CD4-positive, alpha-beta T cell treated with Interleukin-4 for 4 hours (primary cell): Measurements from ENCODE around the gene ANKS4B.
"Not testable (repeated sequence)": the region's sequence is repeated elsewhere in the genome, so short reads cannot be mapped to it uniquely, and the experiment has no call there.

Experiments
- DNase-seq: peaks from one replicate; pipeline ENCODE4 v3.0.0-alpha.2; 2020

The ANKS4B gene

GRCh38 chr16:21233521-21234150 is at the start of gene ANKS4B:
Gene ANKS4B (plus strand): TSS chr16:21233699. CDS start chr16:21233738, 39 bp downstream.
- DNase-seq: no peak

DNA sequence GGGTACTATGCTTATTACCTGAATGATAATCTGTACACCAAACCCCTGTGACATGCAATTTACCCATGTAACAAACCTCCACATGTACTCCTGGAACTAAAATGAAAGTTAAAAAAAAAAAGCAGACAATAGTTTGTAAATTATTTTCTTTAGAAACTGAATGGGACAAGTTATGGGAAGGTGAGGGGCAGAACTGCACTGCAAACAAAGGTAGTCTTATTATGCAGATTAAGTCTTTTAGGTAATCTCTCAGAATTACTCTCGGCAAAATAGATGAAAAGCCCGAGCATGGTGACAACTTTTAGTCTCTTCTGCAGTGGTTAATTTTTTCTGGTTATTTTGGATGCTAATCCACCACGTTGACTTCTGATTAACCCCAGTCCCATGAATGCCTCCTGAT is 49.5 kb upstream of the ANKS4B start:
- DNase-seq: no peak

DNA sequence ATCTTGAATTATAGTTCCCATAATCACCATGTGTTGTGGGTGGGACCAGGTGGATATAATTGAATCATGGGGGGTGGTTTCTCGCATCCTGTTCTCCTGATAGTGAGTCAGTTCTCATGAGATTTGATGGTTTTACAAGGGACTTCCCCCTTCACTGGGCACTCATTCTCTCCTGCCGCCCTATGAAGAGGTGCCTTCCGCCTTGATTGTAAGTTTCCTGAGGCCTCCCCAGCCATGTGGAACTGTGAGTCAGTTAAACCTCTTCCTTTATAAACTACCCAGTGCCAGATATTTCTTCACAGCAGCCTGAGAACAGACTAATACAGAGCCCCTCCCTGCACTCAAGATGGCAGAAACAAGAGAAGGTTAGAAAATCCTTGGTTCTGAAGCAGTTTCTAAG is 48.7 kb upstream of the ANKS4B start:
- DNase-seq: no peak

DNA sequence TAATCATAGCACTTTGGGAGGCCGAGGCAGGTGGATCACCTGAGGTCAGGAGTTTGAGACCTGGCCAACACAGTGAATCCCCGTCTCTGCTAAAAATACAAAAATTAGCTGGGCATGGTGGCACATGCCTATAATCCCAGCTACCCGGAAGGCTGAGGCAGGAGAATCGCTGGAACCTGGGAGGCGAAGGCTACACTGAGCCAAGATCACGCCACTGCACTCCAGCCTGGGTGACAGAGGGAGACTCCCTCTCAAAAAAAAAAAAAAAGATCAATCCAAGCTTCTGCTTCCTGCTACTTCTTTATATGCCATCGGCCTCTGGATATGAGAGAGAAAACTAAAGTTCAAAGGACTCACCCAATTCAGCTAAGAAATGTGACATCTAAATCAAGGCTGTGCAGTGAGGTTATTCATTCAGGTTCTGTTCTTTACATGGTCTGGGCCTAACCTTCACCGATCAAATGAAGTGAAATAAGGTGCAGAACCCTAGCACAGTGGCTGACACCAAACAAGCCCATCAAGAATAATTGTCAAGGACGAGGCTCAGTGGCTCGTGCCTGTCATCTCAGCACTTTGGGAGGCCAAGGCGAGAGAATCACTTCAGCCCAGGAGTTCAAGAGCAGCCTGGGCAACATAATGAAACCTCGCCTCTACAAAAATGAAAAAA is 47.7 kb upstream of the ANKS4B start:
- DNase-seq: no peak

GRCh38 chr16:21186326-21186691 is 47.2 kb upstream of the ANKS4B start:
- DNase-seq: no peak

- DNase-seq: no peak
Measured at GRCh38 chr16:21189311-21189710, 44.2 kb upstream of the ANKS4B start.

- DNase-seq: no peak
Measured at GRCh38 chr16:21190013-21190412, 43.5 kb upstream of the ANKS4B start.

GRCh38 chr16:21190599-21190998 is 42.9 kb upstream of the ANKS4B start:
- no peak for DNase-seq

DNA sequence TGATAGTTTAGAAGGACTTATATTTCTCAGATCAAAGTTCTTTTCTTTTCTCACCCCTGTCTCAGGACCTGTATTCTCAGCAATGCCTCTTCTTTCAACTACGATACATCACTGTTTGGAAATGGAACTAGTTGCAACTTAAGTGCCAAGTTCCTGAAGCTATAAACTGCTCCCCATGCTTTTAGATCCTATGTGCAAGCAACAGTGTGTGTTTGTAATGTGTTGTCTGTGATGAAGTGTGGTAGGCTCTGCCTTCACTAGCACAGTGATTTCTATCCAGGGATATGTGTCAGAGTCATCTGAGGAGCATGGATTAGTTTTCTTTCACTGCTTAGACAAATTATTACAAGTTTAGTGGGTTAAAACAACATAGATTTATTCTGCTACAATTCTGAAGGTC is 40.5 kb upstream of the ANKS4B start:
- no peak for DNase-seq

GRCh38 chr16:21194771-21195301 is 38.7 kb upstream of the ANKS4B start:
- no peak for DNase-seq

DNA sequence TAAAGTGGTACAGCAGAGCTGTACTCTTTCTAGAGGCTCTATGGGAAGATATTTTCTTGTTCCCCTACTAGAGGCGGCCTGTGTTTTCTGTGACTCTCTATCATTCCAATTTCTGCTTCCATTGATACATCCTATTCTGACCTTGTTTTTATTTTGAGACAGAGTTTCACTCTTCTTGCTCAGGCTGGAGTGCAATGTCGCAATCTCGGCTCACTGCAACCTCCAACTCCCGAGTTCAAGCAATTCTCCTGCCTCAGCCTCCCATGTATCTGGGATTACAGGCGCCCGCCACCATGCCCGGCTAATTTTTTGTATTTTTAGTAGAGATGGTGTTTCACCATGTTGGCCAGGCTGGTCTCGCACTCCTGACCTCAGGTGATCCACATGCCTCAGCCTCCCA is 38.2 kb upstream of the ANKS4B start:
- not testable (repeated sequence) for DNase-seq

GRCh38 chr16:21197112-21197511 is 36.4 kb upstream of the ANKS4B start:
- no peak for DNase-seq

DNA sequence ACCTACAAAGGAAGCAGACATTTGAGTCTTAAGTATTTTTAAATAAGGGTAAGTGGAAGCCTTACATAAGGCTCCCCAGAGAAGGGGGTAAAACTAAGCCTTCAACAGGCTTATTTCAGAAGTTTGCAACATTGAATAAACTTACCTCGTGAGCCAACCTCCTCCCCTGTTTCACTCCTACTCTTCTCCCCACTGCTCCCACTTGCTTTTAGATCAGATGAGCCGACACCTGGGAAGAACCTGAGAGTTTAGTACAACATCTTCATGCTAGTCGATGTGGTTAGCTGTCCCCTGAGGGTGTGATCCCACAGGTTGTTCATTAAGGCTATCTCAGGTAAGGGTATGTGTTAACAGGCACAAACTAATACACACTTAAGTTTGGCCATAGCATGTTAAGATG is 35.9 kb upstream of the ANKS4B start:
- DNase-seq: no peak

GRCh38 chr16:21199607-21200218 is 33.8 kb upstream of the ANKS4B start:
- no peak for DNase-seq

DNA sequence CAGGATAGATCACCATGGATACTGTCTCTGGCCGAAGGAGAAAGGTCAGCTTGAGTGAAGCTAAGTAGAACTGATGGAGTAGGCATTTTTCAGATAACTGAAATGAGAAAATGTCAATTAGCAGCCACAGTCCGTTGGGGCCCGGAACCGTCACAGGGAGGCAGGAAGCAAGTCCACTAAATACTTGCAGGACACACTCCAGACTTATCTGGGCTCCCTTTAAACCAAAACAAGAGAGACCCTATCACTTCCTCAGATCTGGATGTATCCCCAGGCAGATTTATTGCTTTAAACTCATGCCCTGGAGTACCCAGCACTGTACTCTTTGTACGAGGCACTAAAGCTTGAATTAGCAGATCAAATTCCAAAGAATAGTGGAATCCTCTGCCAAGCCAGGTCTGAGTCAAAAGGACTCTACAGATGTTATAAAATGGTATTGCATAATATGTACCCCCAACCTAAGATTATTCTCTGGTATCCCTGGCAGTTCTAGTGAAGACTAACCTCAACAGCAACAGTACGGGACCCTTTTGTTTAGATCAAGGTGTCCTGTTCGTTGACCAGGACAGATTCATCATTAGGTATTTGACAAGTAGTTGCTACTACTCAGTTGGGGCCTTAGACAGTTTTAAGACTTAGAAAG is 30.2 kb upstream of the ANKS4B start:
- DNase-seq: no peak

- DNase-seq: no peak
Measured at GRCh38 chr16:21205303-21205702, 28.2 kb upstream of the ANKS4B start.

DNA sequence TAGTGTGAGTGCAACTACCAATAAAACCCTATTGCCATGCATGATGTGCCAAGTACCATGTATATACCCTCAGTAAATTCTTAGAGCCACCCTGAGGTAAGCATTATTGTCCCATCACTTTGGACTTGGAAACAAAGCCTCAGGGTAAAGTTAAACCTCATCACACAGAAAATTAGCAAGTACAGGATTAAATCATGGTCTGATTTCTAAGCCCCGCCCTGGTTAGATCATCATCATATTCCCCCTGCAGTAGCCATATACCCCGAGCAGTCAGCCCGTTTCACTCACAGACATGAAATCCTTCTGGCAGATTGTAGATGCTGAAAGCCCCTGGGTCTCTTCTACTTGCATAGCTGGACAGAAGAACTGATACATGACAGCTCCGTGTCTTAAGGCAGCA is 26.9 kb upstream of the ANKS4B start:
- DNase-seq: no peak

DNA sequence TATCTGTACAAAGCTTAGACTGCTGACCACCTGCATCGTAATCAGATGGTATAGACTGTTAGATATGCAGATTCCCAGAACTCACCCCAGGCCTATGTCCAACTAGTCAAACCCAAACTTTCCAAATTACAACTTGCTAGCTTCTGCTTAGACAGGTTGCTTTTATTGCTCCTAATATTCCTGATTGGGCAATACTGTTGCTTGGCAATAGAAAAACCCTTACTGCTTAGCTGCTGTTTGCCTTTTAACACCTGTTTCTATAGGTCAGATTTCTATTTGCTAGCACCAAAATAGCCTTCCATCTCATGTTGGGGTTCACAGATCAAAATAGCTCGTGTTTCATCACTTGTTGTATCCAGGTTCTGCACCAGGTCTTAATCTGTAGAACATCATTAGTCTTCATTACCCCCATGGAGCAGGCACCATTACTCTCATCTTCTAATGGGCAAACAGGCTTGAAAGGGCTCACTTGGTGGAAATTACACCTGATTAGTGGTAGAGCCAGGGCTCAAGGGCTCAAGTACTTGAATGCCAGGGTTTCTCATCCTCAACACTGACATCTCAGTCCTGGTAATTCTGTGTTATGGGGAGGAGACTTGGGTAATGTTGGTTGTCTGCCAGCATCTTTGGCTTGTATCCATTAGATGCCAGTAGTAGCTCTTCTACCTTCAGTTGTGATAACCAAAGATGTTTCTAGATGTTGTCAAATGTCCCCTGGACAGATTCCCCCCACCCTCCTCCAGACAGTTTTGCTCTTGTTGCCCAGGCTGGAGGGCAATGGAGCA is 24.9 kb upstream of the ANKS4B start:
- no peak for DNase-seq

GRCh38 chr16:21211486-21211885 is 22.0 kb upstream of the ANKS4B start, which contains the start of gene ZP2:
Gene ZP2 (minus strand): TSS chr16:21211574. CDS start chr16:21211547, 27 bp downstream.
- DNase-seq: no peak

- no peak for DNase-seq
Measured at GRCh38 chr16:21214086-21214485, 19.4 kb upstream of the ANKS4B start.

- no peak for DNase-seq
Measured at GRCh38 chr16:21217121-21217520, 16.4 kb upstream of the ANKS4B start.

GRCh38 chr16:21218153-21218552 is 15.3 kb upstream of the ANKS4B start:
- no peak for DNase-seq

- no peak for DNase-seq
Measured at GRCh38 chr16:21219551-21219950, 13.9 kb upstream of the ANKS4B start.
